ENCODE results near the gene THAP4.

Gene THAP4

GRCh38 chr2:241546771-241547498, 90.0 kb downstream of the THAP4 start:
- DNase-seq (ENCODE audit: low read depth in 1 of 2, low spot score in 1 of 2): no peak
- no peak for TF ChIP-seq GABPA (IDR thresholded peaks at IDR 0.05; ENCODE audit: low read depth)
- TF ChIP-seq CTCF (IDR thresholded peaks at IDR 0.05; ENCODE audit: insufficient read depth, low read length): no peak
- TF ChIP-seq REST (IDR thresholded peaks at IDR 0.05; ENCODE audit: insufficient replicate concordance, low read depth): no peak
- no peak for TF ChIP-seq POLR2AphosphoS5 (IDR thresholded peaks at IDR 0.05; ENCODE audit: low read depth)
- TF ChIP-seq SPI1 (IDR thresholded peaks at IDR 0.05; ENCODE audit: borderline replicate concordance, low read depth): no peak
- Histone ChIP-seq H3K27ac (replicated peaks) (no peak overlapping the region), H3K4me3 (replicated peaks; ENCODE audit: insufficient read depth, low read length) (no peak overlapping the region), H3K27me3 (ENCODE audit: insufficient read depth, poor library complexity, severe bottlenecking) (peaks cover 18% of the 10 kb centered on the region)

GRCh38 chr2:241545523-241546473, 91.2 kb downstream of the THAP4 start:
- DNase-seq (ENCODE audit: low read depth in 1 of 2, low spot score in 1 of 2): no peak
- no peak overlapping the region for H3K27ac ChIP-seq (replicated peaks)
- H3K4me3 ChIP-seq (replicated peaks; ENCODE audit: insufficient read depth, low read length): no peak overlapping the region
- TF ChIP-seq CTCF (IDR thresholded peaks at IDR 0.05; ENCODE audit: insufficient read depth, low read length) (no peak), GABPA (IDR thresholded peaks at IDR 0.05; ENCODE audit: low read depth) (no peak), SPI1 (IDR thresholded peaks at IDR 0.05; ENCODE audit: borderline replicate concordance, low read depth) (no peak), REST (IDR thresholded peaks at IDR 0.05; ENCODE audit: insufficient replicate concordance, low read depth) (no peak), POLR2AphosphoS5 (IDR thresholded peaks at IDR 0.05; ENCODE audit: low read depth) (no peak)
- H3K27me3 ChIP-seq (ENCODE audit: insufficient read depth, poor library complexity, severe bottlenecking): peaks cover 19% of the 10 kb centered on the region

- Histone ChIP-seq H3K27me3 (ENCODE audit: insufficient read depth, poor library complexity, severe bottlenecking) (peaks cover 25% of the 10 kb centered on the region), H3K27ac (replicated peaks) (no peak overlapping the region), H3K4me3 (replicated peaks; ENCODE audit: insufficient read depth, low read length) (no peak overlapping the region)
- TF ChIP-seq CTCF (IDR thresholded peaks at IDR 0.05; ENCODE audit: insufficient read depth, low read length) (no peak), REST (IDR thresholded peaks at IDR 0.05; ENCODE audit: insufficient replicate concordance, low read depth) (no peak), POLR2AphosphoS5 (IDR thresholded peaks at IDR 0.05; ENCODE audit: low read depth) (no peak), SPI1 (IDR thresholded peaks at IDR 0.05; ENCODE audit: borderline replicate concordance, low read depth) (no peak), GABPA (IDR thresholded peaks at IDR 0.05; ENCODE audit: low read depth) (no peak)
- no peak for DNase-seq (ENCODE audit: low read depth in 1 of 2, low spot score in 1 of 2)
Measured at GRCh38 chr2:241545106-241545505, 91.9 kb downstream of the THAP4 start.
